ENCODE measurements around the gene ENO4. TPM values are rescaled to one million over a fixed set of nuclear protein-coding genes. Genes with fewer than 3 reads are reported as not detected.

ENO4 gene
- total RNA-seq: 0.10 and 0.33 TPM in 2 replicates

GRCh38 chr10:116849248-116850057 lies at the start of gene ENO4:
ENO4 (plus strand) TSS chr10:116849499; CDS start chr10:116849567, 68 bp downstream.

Other genes with a start within 250 kb of the ENO4 start
- not detected in 2 replicates for gene PNLIPRP2, start 228.5 kb upstream of the ENO4 start, total RNA-seq
- gene HSPA12A, start 106.9 kb upstream of the ENO4 start, total RNA-seq: under 0.01 and 0.29 TPM in 2 replicates
- 7.1 and 8.5 TPM in 2 replicates for gene SHTN1, start 155.7 kb downstream of the ENO4 start, total RNA-seq

Measured in vein endothelial cell (primary cell).